B cell (primary cell): ENCODE data around the gene SMIM45.

ENCODE experiments used
- EZH2 ChIP-seq: IDR thresholded peaks from 2 replicates; pipeline ENCODE4 v1.6.1; 2012; ENCODE audit warnings: borderline replicate concordance, low read depth, mild to moderate bottlenecking, moderate library complexity, low read length; ENCODE audit not compliant: insufficient read depth, poor library complexity, severe bottlenecking
- TF ChIP-seq, protein P1 (sequence below): fragments of 200-600 bp; IDR thresholded peaks from one replicate; pipeline ENCODE4 v1.8.0; 2022; ENCODE audit warnings: antibody characterized with exemption, mild to moderate bottlenecking

DNA sequence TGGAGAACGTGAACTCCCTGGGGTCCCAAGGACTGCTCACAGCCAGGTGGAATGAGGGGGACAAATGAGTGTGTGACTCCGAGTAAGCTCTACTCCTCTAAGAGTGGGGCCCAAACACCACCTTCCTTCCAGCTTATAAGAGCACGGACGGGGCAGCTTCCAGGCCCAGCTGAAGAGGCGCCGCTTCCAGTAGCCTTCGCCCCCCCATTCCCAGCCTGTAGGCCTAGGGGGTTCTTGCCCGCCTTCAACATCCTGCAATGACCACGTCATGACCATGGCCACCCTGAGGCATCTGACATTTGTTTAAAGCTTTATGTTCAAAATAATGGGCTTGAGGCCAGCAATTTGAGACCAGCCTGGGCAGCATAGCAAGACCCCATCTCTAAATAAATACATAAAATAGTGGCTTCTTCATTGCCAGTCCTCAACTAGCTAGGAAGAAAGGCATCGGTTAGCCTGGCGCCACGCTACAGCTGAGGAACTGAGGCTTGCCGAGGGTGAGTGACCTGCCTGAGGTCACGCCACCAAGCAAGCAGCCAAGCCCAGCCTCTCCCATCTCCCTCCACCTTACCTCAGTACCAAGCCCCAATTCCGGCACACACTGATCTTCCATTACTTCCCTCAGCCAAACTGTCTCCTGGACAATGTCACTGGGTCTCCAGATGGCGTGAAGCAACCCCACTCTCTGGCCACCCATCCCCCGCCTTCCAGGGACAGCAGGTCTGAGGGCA lies 17.5 kb upstream of the SMIM45 start:
- TF ChIP-seq, protein P1, sequence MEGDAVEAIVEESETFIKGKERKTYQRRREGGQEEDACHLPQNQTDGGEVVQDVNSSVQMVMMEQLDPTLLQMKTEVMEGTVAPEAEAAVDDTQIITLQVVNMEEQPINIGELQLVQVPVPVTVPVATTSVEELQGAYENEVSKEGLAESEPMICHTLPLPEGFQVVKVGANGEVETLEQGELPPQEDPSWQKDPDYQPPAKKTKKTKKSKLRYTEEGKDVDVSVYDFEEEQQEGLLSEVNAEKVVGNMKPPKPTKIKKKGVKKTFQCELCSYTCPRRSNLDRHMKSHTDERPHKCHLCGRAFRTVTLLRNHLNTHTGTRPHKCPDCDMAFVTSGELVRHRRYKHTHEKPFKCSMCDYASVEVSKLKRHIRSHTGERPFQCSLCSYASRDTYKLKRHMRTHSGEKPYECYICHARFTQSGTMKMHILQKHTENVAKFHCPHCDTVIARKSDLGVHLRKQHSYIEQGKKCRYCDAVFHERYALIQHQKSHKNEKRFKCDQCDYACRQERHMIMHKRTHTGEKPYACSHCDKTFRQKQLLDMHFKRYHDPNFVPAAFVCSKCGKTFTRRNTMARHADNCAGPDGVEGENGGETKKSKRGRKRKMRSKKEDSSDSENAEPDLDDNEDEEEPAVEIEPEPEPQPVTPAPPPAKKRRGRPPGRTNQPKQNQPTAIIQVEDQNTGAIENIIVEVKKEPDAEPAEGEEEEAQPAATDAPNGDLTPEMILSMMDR: no peak
- TF ChIP-seq EZH2: no peak
